Measurements from ENCODE around the gene TMEM150C.
A peak's percentile ranks its signal among the peaks of the same experiment; 100 is the strongest.

The TMEM150C gene

GRCh38 chr4:82561786-82562563 is at the start of gene TMEM150C:
Gene TMEM150C (minus strand): TSS chr4:82561988. CDS start chr4:82504657, 57,331 bp downstream.
- DNase-seq (ENCODE audit: low spot score) = no peak
- H3K27me3 Mint-ChIP-seq (ENCODE audit: low read depth) = peaks cover 62% of the 10 kb centered on the region
- no peaks in the 10 kb centered on the region for H3K9me3 Mint-ChIP-seq
- H3K36me3 Mint-ChIP-seq (ENCODE audit: low read depth) = peaks cover 5% of the 10 kb centered on the region
- H3K4me1 Mint-ChIP-seq (ENCODE audit: low read depth) = peaks cover 10% of the 10 kb centered on the region
- H3K27ac Mint-ChIP-seq = no peak within 1 kb of the TSS
- H3K4me3 Mint-ChIP-seq = peak within 1 kb of the TSS; percentile 76

- DNase-seq (ENCODE audit: low spot score) = no peak
- Mint-ChIP-seq H3K27me3 (ENCODE audit: low read depth) (no peaks in the 10 kb centered on the region), H3K27ac (no peak overlapping the region), H3K4me1 (ENCODE audit: low read depth) (no peaks in the 10 kb centered on the region), H3K36me3 (ENCODE audit: low read depth) (no peaks in the 10 kb centered on the region), H3K4me3 (no peak overlapping the region), H3K9me3 (no peaks in the 10 kb centered on the region)
Observed at GRCh38 chr4:82611527-82611926, 49.7 kb upstream of the TMEM150C start.

GRCh38 chr4:82610041-82610440 is 48.3 kb upstream of the TMEM150C start:
- no peaks in the 10 kb centered on the region for H3K36me3 Mint-ChIP-seq (ENCODE audit: low read depth)
- DNase-seq (ENCODE audit: low spot score) = no peak
- H3K4me3 Mint-ChIP-seq = no peak overlapping the region
- no peaks in the 10 kb centered on the region for H3K9me3 Mint-ChIP-seq
- H3K27ac Mint-ChIP-seq = no peak overlapping the region
- no peaks in the 10 kb centered on the region for H3K27me3 Mint-ChIP-seq (ENCODE audit: low read depth)
- no peaks in the 10 kb centered on the region for H3K4me1 Mint-ChIP-seq (ENCODE audit: low read depth)

- Mint-ChIP-seq H3K4me3 (no peak overlapping the region), H3K27me3 (ENCODE audit: low read depth) (peaks cover 3% of the 10 kb centered on the region), H3K36me3 (ENCODE audit: low read depth) (no peaks in the 10 kb centered on the region), H3K4me1 (ENCODE audit: low read depth) (no peaks in the 10 kb centered on the region), H3K27ac (no peak overlapping the region), H3K9me3 (no peaks in the 10 kb centered on the region)
- DNase-seq (ENCODE audit: low spot score) = no peak
Observed at GRCh38 chr4:82606622-82607021, 44.8 kb upstream of the TMEM150C start.

- no peaks in the 10 kb centered on the region for H3K36me3 Mint-ChIP-seq (ENCODE audit: low read depth)
- peaks cover 3% of the 10 kb centered on the region for H3K27me3 Mint-ChIP-seq (ENCODE audit: low read depth)
- H3K4me1 Mint-ChIP-seq (ENCODE audit: low read depth) = no peaks in the 10 kb centered on the region
- no peak overlapping the region for H3K4me3 Mint-ChIP-seq
- DNase-seq (ENCODE audit: low spot score) = no peak
- no peaks in the 10 kb centered on the region for H3K9me3 Mint-ChIP-seq
- no peak overlapping the region for H3K27ac Mint-ChIP-seq
Observed at GRCh38 chr4:82604522-82604921, 42.7 kb upstream of the TMEM150C start.

- Mint-ChIP-seq H3K27ac (no peak overlapping the region), H3K27me3 (ENCODE audit: low read depth) (peaks cover 3% of the 10 kb centered on the region), H3K4me1 (ENCODE audit: low read depth) (no peaks in the 10 kb centered on the region), H3K4me3 (no peak overlapping the region), H3K9me3 (no peaks in the 10 kb centered on the region), H3K36me3 (ENCODE audit: low read depth) (no peaks in the 10 kb centered on the region)
- DNase-seq (ENCODE audit: low spot score) = no peak
Observed at GRCh38 chr4:82601242-82602015, 39.6 kb upstream of the TMEM150C start.

GRCh38 chr4:82599336-82599735 is 37.5 kb upstream of the TMEM150C start:
- peaks cover 3% of the 10 kb centered on the region for H3K27me3 Mint-ChIP-seq (ENCODE audit: low read depth)
- H3K4me1 Mint-ChIP-seq (ENCODE audit: low read depth) = no peaks in the 10 kb centered on the region
- no peaks in the 10 kb centered on the region for H3K9me3 Mint-ChIP-seq
- no peaks in the 10 kb centered on the region for H3K36me3 Mint-ChIP-seq (ENCODE audit: low read depth)
- no peak overlapping the region for H3K27ac Mint-ChIP-seq
- DNase-seq (ENCODE audit: low spot score) = no peak
- no peak overlapping the region for H3K4me3 Mint-ChIP-seq

GRCh38 chr4:82594456-82594855 is 32.7 kb upstream of the TMEM150C start:
- H3K27me3 Mint-ChIP-seq (ENCODE audit: low read depth) = peaks cover 7% of the 10 kb centered on the region
- H3K27ac Mint-ChIP-seq = no peak overlapping the region
- H3K4me3 Mint-ChIP-seq = no peak overlapping the region
- H3K36me3 Mint-ChIP-seq (ENCODE audit: low read depth) = no peaks in the 10 kb centered on the region
- H3K9me3 Mint-ChIP-seq = no peaks in the 10 kb centered on the region
- H3K4me1 Mint-ChIP-seq (ENCODE audit: low read depth) = no peaks in the 10 kb centered on the region
- no peak for DNase-seq (ENCODE audit: low spot score)

GRCh38 chr4:82593411-82593810 is 31.6 kb upstream of the TMEM150C start:
- Mint-ChIP-seq H3K9me3 (no peaks in the 10 kb centered on the region), H3K4me1 (ENCODE audit: low read depth) (no peaks in the 10 kb centered on the region)

GRCh38 chr4:82592639-82593038 is 30.9 kb upstream of the TMEM150C start:
- no peaks in the 10 kb centered on the region for H3K4me1 Mint-ChIP-seq (ENCODE audit: low read depth)
- no peak overlapping the region for H3K4me3 Mint-ChIP-seq
- no peaks in the 10 kb centered on the region for H3K9me3 Mint-ChIP-seq
- H3K27me3 Mint-ChIP-seq (ENCODE audit: low read depth) = peaks cover 10% of the 10 kb centered on the region
- no peak overlapping the region for H3K27ac Mint-ChIP-seq
- no peak for DNase-seq (ENCODE audit: low spot score)
- no peaks in the 10 kb centered on the region for H3K36me3 Mint-ChIP-seq (ENCODE audit: low read depth)

More at GRCh38 chr4:82593411-82593810, 31.6 kb upstream of the TMEM150C start:
- no peaks in the 10 kb centered on the region for H3K36me3 Mint-ChIP-seq (ENCODE audit: low read depth)
- H3K27ac Mint-ChIP-seq = no peak overlapping the region
- H3K4me3 Mint-ChIP-seq = no peak overlapping the region
- peaks cover 10% of the 10 kb centered on the region for H3K27me3 Mint-ChIP-seq (ENCODE audit: low read depth)
- no peak for DNase-seq (ENCODE audit: low spot score)

GRCh38 chr4:82591592-82591991 is 29.8 kb upstream of the TMEM150C start:
- Mint-ChIP-seq H3K4me3 (no peak overlapping the region), H3K27ac (no peak overlapping the region), H3K9me3 (no peaks in the 10 kb centered on the region), H3K27me3 (ENCODE audit: low read depth) (peaks cover 10% of the 10 kb centered on the region), H3K4me1 (ENCODE audit: low read depth) (no peaks in the 10 kb centered on the region), H3K36me3 (ENCODE audit: low read depth) (no peaks in the 10 kb centered on the region)
- no peak for DNase-seq (ENCODE audit: low spot score)

GRCh38 chr4:82589756-82590155 is 28.0 kb upstream of the TMEM150C start:
- H3K9me3 Mint-ChIP-seq = no peaks in the 10 kb centered on the region
- no peaks in the 10 kb centered on the region for H3K36me3 Mint-ChIP-seq (ENCODE audit: low read depth)
- no peak overlapping the region for H3K4me3 Mint-ChIP-seq
- DNase-seq (ENCODE audit: low spot score) = no peak
- no peaks in the 10 kb centered on the region for H3K4me1 Mint-ChIP-seq (ENCODE audit: low read depth)
- H3K27me3 Mint-ChIP-seq (ENCODE audit: low read depth) = peaks cover 13% of the 10 kb centered on the region
- H3K27ac Mint-ChIP-seq = no peak overlapping the region

GRCh38 chr4:82588771-82589270 is 27.0 kb upstream of the TMEM150C start:
- Mint-ChIP-seq H3K9me3 (no peaks in the 10 kb centered on the region), H3K4me1 (ENCODE audit: low read depth) (no peaks in the 10 kb centered on the region), H3K4me3 (no peak overlapping the region), H3K36me3 (ENCODE audit: low read depth) (no peaks in the 10 kb centered on the region), H3K27ac (no peak overlapping the region), H3K27me3 (ENCODE audit: low read depth) (peaks cover 11% of the 10 kb centered on the region)
- DNase-seq (ENCODE audit: low spot score) = no peak

- no peak overlapping the region for H3K4me3 Mint-ChIP-seq
- no peak for DNase-seq (ENCODE audit: low spot score)
- H3K27ac Mint-ChIP-seq = no peak overlapping the region
Observed at GRCh38 chr4:82587826-82588540, 26.2 kb upstream of the TMEM150C start.

More at GRCh38 chr4:82587826-82588540, 26.2 kb upstream of the TMEM150C start:
- no peaks in the 10 kb centered on the region for H3K9me3 Mint-ChIP-seq
- no peaks in the 10 kb centered on the region for H3K36me3 Mint-ChIP-seq (ENCODE audit: low read depth)
- peaks cover 13% of the 10 kb centered on the region for H3K27me3 Mint-ChIP-seq (ENCODE audit: low read depth)
- H3K4me1 Mint-ChIP-seq (ENCODE audit: low read depth) = no peaks in the 10 kb centered on the region

All from T-helper 2 cell treated with Interferon-gamma antibody and Interleukin-4, amounts not matched to agents 5 μg/mL and 100 μg/mL, for 36 hours (primary cell).